CD14-positive monocyte (primary cell): Measurements from ENCODE around the gene TMEM135. TPM values are rescaled to one million over a fixed set of nuclear protein-coding genes. Genes with fewer than 3 reads are reported as not detected.

Experiments used
- DNase-seq, 3 donors: peaks; one replicate each; pipeline ENCODE4 v3.0.0-alpha.2; 2011 to 2022
- H2AFZ ChIP-seq: 2 replicates; pipeline ENCODE4 v1.6.0; 2012; ENCODE audit warnings: mild to moderate bottlenecking, low read depth, low read length, inconsistent platforms; ENCODE audit not compliant: insufficient read depth, poor library complexity, severe bottlenecking
- H3K27ac ChIP-seq, 2 donors: 1 replicate in 1 of 2; 2 replicates in 1 of 2; pipeline ENCODE4 v1.5.1; 2012 to 2013; ENCODE audit warnings: low read length in 2 of 2, control low read depth in 1 of 2, inconsistent platforms in 1 of 2, low read depth in 1 of 2, mild to moderate bottlenecking in 1 of 2
- H3K27me3 ChIP-seq, 2 donors: one replicate each; pipeline versions ENCODE4 v1.6.0 to v1.6.1; 2011 to 2013; ENCODE audit warnings: low read length in 2 of 2; ENCODE audit not compliant: control insufficient read depth in 2 of 2, insufficient read depth in 2 of 2
- H3K36me3 ChIP-seq, 2 donors: replicated peaks in 1 of 2; 1 replicate in 1 of 2; 2 replicates in 1 of 2; pipeline versions ENCODE4 v1.5.1 to v1.6.1; 2012 to 2013; ENCODE audit warnings: low read length in 2 of 2, control low read depth in 1 of 2, inconsistent platforms in 1 of 2, mild to moderate bottlenecking in 1 of 2; ENCODE audit not compliant: insufficient read depth in 2 of 2, control insufficient read depth in 1 of 2
- H3K4me1 ChIP-seq, 2 donors: 1 replicate in 1 of 2; 2 replicates in 1 of 2; pipeline versions ENCODE4 v1.5.1 to v1.6.1; 2012 to 2013; ENCODE audit warnings: low read length in 2 of 2, control low read depth in 1 of 2, inconsistent platforms in 1 of 2, mild to moderate bottlenecking in 1 of 2, moderate library complexity in 1 of 2; ENCODE audit not compliant: insufficient read depth in 2 of 2, control insufficient read depth in 1 of 2
- H3K4me2 ChIP-seq: replicated peaks from 2 replicates; pipeline ENCODE3; 2012; ENCODE audit warnings: low read length, moderate library complexity, mild to moderate bottlenecking; ENCODE audit not compliant: poor library complexity, severe bottlenecking; ENCODE audit errors: extremely low read depth
- H3K4me3 ChIP-seq, 3 experiments: fragments of 200-600 bp in 1 of 3; sonication (generic) in 1 of 3; replicated peaks in 1 of 3; 1 replicate in 2 of 3; 2 replicates in 1 of 3; pipeline ENCODE4 v1.5.1; 2011 to 2013; ENCODE audit warnings: low read length in 3 of 3, mild to moderate bottlenecking in 3 of 3, control low read depth in 2 of 3, low read depth in 2 of 3, inconsistent platforms in 1 of 3, moderate library complexity in 1 of 3
- H3K79me2 ChIP-seq: 2 replicates; pipeline ENCODE4 v1.6.0; 2012; ENCODE audit warnings: mild to moderate bottlenecking, control low read depth, inconsistent platforms, low read length, moderate library complexity; ENCODE audit not compliant: insufficient read depth
- H3K9ac ChIP-seq: 2 replicates; pipeline ENCODE4 v1.6.0; 2017; ENCODE audit warnings: low read length, mild to moderate bottlenecking; ENCODE audit not compliant: insufficient read depth, poor library complexity, severe bottlenecking
- H3K9me3 ChIP-seq, 2 donors: replicated peaks in 1 of 2; 1 replicate in 1 of 2; 2 replicates in 1 of 2; pipeline versions ENCODE4 v1.5.1 to v1.6.1; 2012 to 2013; ENCODE audit warnings: low read length in 2 of 2, control low read depth in 1 of 2; ENCODE audit not compliant: control insufficient read depth in 1 of 2, insufficient read depth in 1 of 2
- H4K20me1 ChIP-seq: 2 replicates; pipeline ENCODE4 v1.6.0; 2012; ENCODE audit warnings: mild to moderate bottlenecking, low read length, control low read depth, moderate library complexity; ENCODE audit not compliant: insufficient read depth
- H3K27ac Mint-ChIP-seq, 7 donors: one replicate each; pipeline ENCODE4 v1.8.0; 2020; ENCODE audit warnings: mild to moderate bottlenecking in 7 of 7, mixed read lengths in 7 of 7, moderate library complexity in 6 of 7, inconsistent platforms in 2 of 7
- H3K27me3 Mint-ChIP-seq, 3 donors: one replicate each; pipeline ENCODE4 v1.8.0; 2021 to 2022; ENCODE audit warnings: low read depth in 3 of 3, mild to moderate bottlenecking in 3 of 3, mixed read lengths in 3 of 3, moderate library complexity in 3 of 3, inconsistent platforms in 1 of 3
- H3K36me3 Mint-ChIP-seq, 2 donors: one replicate each; pipeline ENCODE4 v1.8.0; 2020; ENCODE audit warnings: mixed read lengths in 2 of 2, inconsistent platforms in 1 of 2, mild to moderate bottlenecking in 1 of 2
- H3K4me1 Mint-ChIP-seq: one replicate; pipeline ENCODE4 v1.8.0; 2020; ENCODE audit warnings: mild to moderate bottlenecking, mixed read lengths
- H3K4me3 Mint-ChIP-seq, 2 donors: one replicate each; pipeline ENCODE4 v1.8.0; 2020; ENCODE audit warnings: mild to moderate bottlenecking in 2 of 2, mixed read lengths in 2 of 2, moderate library complexity in 1 of 2
- H3K9me3 Mint-ChIP-seq, 7 donors: one replicate each; pipeline ENCODE4 v1.8.0; 2020 to 2022; ENCODE audit warnings: mixed read lengths in 7 of 7, mild to moderate bottlenecking in 6 of 7, moderate library complexity in 6 of 7, inconsistent platforms in 2 of 7
- WGBS: methylation state at CpG from one replicate; pipeline ENCODE4 v1.1.5; 2013; ENCODE audit warnings: missing lambda C conversion rate; ENCODE audit not compliant: insufficient coverage; 5-methylcytosine and 5-hydroxymethylcytosine counted together
- intact Hi-C, 2 donors: fragments of 100-400 bp; cut with micrococcal nuclease; formaldehyde crosslinking; loops; one replicate each; pipeline versions ENCODE4 v1.15.0 to v1.15.1; 2023
- polyA plus RNA-seq, 3 donors: library from polyadenylated mRNA; depleted of rRNA in 1 of 3; unstranded in 2 of 3; stranded (reverse) in 1 of 3; fragments of 300-500 nt in 2 of 3; fragments of >200 nt in 1 of 3; fragmentation: Illumina TruSeq in 2 of 3; gene quantifications; 1 replicate in 2 of 3; 2 replicates in 1 of 3; pipeline ENCODE4 v1.2.3, GENCODE V29; 2012 to 2021
- TF ChIP-seq, protein P1 (sequence below): fragments of 200-600 bp; IDR thresholded peaks from one replicate; pipeline ENCODE4 v1.8.0; 2022; ENCODE audit warnings: antibody characterized with exemption, mild to moderate bottlenecking

Gene TMEM135
- polyA plus RNA-seq, 3 donors, result 2.7 to 8.4 (median 5.9) TPM

DNA sequence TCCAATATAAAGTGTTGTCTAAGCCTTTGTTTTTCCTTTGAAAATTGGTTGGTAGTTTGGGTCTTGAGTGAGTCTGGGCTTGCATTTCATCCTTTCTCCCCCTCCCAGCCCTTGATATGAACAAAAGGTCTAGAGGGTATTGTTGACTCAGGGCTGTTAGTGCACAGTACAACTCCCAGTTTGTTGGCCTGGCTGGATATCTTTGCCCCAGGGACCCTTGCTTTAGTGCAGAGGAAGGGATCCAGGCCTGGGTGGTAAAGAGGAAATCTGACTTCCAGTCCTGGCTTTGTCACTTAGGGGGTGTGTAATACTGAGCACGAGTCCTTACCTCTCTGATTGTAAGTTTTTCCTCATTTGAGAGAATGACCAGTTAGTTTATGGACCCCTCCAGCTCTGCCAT is 330.4 kb downstream of the TMEM135 start:
- Mint-ChIP-seq H3K9me3 (no peaks in the 10 kb centered on the region), H3K4me1 (no peaks in the 10 kb centered on the region), H3K27me3 (peaks cover 0 to 4% (median 2%) of the 10 kb centered on the region in 3 donors), H3K27ac (no peak overlapping the region), H3K4me3 (no peak overlapping the region), H3K36me3 (no peaks in the 10 kb centered on the region)
- Histone ChIP-seq H3K9ac (no peak overlapping the region), H3K27ac (no peak overlapping the region), H3K27me3 (no peaks in the 10 kb centered on the region), H3K9me3 (no peaks in the 10 kb centered on the region), H2AFZ (no peak overlapping the region), H3K4me2 (no peak overlapping the region), H4K20me1 (no peaks in the 10 kb centered on the region), H3K4me3 (no peak overlapping the region), H3K36me3 (no peaks in the 10 kb centered on the region), H3K4me1 (no peaks in the 10 kb centered on the region), H3K79me2 (no peaks in the 10 kb centered on the region)
- 80% methylated on average over 1 of the region's 1 CpG for WGBS
- TF ChIP-seq, protein P1, sequence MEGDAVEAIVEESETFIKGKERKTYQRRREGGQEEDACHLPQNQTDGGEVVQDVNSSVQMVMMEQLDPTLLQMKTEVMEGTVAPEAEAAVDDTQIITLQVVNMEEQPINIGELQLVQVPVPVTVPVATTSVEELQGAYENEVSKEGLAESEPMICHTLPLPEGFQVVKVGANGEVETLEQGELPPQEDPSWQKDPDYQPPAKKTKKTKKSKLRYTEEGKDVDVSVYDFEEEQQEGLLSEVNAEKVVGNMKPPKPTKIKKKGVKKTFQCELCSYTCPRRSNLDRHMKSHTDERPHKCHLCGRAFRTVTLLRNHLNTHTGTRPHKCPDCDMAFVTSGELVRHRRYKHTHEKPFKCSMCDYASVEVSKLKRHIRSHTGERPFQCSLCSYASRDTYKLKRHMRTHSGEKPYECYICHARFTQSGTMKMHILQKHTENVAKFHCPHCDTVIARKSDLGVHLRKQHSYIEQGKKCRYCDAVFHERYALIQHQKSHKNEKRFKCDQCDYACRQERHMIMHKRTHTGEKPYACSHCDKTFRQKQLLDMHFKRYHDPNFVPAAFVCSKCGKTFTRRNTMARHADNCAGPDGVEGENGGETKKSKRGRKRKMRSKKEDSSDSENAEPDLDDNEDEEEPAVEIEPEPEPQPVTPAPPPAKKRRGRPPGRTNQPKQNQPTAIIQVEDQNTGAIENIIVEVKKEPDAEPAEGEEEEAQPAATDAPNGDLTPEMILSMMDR, result no peak
- intact Hi-C loops, result no loop called here
- DNase-seq, result no peak

DNA sequence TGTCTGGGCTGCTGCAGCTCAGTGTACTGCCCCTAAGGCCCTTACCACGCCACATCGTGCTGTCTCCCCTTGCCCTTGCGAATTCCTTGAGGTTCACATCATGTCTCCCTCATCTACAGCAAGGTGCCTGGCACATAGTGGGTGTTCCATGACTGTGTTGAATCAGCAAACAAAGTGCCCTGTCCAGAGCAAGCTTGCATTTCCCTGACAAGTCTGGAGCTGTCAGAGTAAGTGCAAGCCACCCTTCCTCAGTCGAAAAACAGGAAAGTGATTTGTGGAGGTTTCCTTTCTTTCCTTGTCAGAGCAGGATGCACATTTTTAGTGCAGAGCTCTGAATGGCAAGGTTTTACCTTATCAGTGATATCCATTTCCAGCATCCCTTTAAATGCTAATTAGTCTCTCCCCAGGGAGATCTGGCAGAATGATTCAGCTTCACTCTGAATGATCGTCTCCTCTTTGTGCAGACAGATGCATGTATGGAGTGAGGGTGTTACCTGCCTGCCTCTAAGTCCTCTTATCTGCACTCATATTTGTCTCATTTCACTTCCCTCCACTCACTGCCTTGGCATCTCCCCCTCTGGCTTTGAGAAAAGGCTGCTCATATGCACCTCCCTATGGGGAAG is 331.2 kb downstream of the TMEM135 start:
- Mint-ChIP-seq H3K4me3 (no peak overlapping the region), H3K4me1 (no peaks in the 10 kb centered on the region), H3K9me3 (no peaks in the 10 kb centered on the region), H3K27me3 (peaks cover 0 to 4% (median 2%) of the 10 kb centered on the region in 3 donors), H3K27ac (no peak overlapping the region), H3K36me3 (no peaks in the 10 kb centered on the region)
- H4K20me1 ChIP-seq, result no peaks in the 10 kb centered on the region
- no peak overlapping the region for H3K27ac ChIP-seq
- intact Hi-C loops, result no loop called here
- no peak overlapping the region for H3K4me3 ChIP-seq
- H3K4me2 ChIP-seq, result no peak overlapping the region
- no peak overlapping the region for H3K9ac ChIP-seq
- H3K36me3 ChIP-seq, result no peaks in the 10 kb centered on the region
- no peaks in the 10 kb centered on the region for H3K79me2 ChIP-seq
- 21% methylated on average over 3 of the region's 5 CpGs for WGBS
- no peaks in the 10 kb centered on the region for H3K4me1 ChIP-seq
- H3K27me3 ChIP-seq, result no peaks in the 10 kb centered on the region
- TF ChIP-seq, protein P1, result no peak
- DNase-seq, result no peak
- H3K9me3 ChIP-seq, result no peaks in the 10 kb centered on the region
- no peak overlapping the region for H2AFZ ChIP-seq
